ENCODE data around the gene ACOT13. TPM values are rescaled to one million over a fixed set of nuclear protein-coding genes. Genes with fewer than 3 reads are reported as not detected.

The ACOT13 gene
- 2.6 and 6.7 TPM in 2 replicates for total RNA-seq (2014; rRNA removed; shearing (Covaris generic))

DNA sequence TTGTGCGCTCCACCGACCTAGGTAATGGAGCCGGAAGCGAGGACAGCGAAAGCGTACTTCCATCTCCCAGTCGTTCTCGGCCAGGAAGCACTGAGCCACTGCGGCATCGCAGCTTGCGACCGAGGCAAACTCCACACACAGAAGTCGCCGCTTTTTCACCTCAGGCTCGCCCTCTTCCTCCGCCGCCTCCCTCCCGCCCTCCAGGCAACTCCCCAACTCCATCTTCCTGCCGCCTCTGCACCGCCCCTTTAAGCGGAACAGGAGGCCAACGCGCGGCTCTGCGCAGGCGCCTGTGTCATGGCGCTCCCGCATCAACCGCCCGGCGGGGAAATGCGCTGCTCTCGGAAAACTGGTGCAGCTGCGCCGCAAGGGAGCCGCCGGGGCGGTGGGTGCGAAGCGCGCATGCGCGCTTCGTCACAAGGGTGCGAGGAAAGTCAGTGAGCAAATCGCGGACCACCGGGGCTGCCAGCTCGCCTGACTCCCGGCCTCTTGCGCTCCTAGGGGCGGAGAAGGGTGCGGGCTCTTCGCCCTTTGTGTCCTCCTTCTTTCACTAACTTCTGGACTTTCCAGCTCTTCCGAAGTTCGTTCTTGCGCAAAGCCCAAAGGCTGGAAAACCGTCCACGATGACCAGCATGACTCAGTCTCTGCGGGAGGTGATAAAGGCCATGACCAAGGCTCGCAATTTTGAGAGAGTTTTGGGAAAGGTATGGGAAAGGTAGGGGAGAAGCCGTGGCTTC lies at the start of gene ACOT13, which contains the start of gene TDP2:
TSS of gene ACOT13 (plus strand) at position 437 of the 737 bp plus-strand sequence. CDS start at position 624, 187 bp downstream.
TSS of gene TDP2 (minus strand) at position 259 of the 737 bp plus-strand sequence. CDS start at position 222, 37 bp downstream.

DNA sequence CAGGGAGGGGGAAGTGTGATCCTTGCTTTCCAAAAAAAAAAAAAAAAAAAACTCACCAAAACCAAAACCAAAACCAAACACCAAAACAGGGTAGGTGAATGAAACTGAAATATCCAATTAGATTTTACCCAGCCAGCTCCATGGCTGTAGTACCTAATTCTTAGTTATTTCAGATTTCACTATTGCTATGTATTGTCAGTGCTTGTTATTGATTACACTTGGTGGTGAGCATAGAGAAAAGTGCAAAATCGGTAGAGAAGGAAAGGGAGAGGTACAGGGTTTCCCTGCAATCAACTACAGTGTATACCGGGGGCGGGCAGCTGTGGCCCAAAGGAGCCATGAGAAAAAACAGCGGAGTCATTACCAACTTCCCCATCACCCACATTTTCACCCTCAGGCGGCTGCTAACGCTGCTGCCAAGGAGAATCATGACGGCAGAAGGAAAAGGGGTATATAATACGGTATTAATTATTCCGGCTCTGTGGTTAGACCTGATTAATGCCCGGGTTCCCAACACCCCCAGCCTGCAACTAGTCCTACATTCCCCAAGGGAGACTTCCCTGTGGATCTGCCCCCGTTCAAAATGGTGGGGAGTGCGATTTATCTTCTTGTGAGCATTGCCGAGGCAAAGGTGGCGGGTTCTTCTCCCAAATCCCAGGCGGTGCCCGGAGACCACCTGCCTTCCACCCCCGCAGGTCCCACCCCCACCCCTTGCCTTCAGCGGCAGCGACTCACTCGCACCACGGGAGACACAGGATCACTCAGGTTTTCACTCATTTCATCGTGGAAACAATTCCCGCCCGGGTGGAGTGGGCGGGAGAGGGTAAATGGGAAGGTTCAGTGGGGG lies 52.5 kb downstream of the ACOT13 start, which contains the start of gene C6orf62:
TSS of gene C6orf62 (minus strand) at position 30 of the 847 bp plus-strand sequence. CDS start 486 bp downstream, outside the sequence.

Other genes starting within 250 kb of the ACOT13 start
- gene GPLD1, start 177.5 kb upstream of the ACOT13 start, total RNA-seq (2014; rRNA removed; shearing (Covaris generic)): 0.34 and 1.4 TPM in 2 replicates
- gene ALDH5A1, start 172.1 kb upstream of the ACOT13 start, total RNA-seq (2014; rRNA removed; shearing (Covaris generic)): 4.6 and 5.5 TPM in 2 replicates
- gene KIAA0319, start 20.9 kb upstream of the ACOT13 start, total RNA-seq (2014; rRNA removed; shearing (Covaris generic)): 0.05 TPM in 1 of 2 replicates, not detected in the other
- 9.1 and 11.2 TPM in 2 replicates for gene TDP2, start 178 bp upstream of the ACOT13 start, total RNA-seq (2014; rRNA removed; shearing (Covaris generic))
- 32.1 and 33.9 TPM in 2 replicates for gene C6orf62, start 52.1 kb downstream of the ACOT13 start, total RNA-seq (2014; rRNA removed; shearing (Covaris generic))
- 49.1 and 58.0 TPM in 2 replicates for gene GMNN, start 107.9 kb downstream of the ACOT13 start, total RNA-seq (2014; rRNA removed; shearing (Covaris generic))
- gene ARMH2, start 131.8 kb downstream of the ACOT13 start, total RNA-seq (2014; rRNA removed; shearing (Covaris generic)): not detected in 2 replicates